ENCODE data around the gene FOXO3.

Gene FOXO3

GRCh38 chr6:108591040-108591816 lies 30.5 kb downstream of the FOXO3 start:
- POLR2A ChIA-PET = no interaction called here
- CTCF ChIA-PET = interaction anchor here (1.2 to 1.9 kb wide), 2 partner anchors 11 to 23 kb away, joined by 3 to 5 read pairs; no protein-coding TSS in a partner anchor
- no peak for TF ChIP-seq CTCF (IDR thresholded peaks at IDR 0.05; ENCODE audit: control extremely low read depth, extremely low read depth, low read depth, missing control alignments)
- no peak for DNase-seq (ENCODE audit: extremely low spot score)

GRCh38 chr6:108592371-108593337 lies 31.9 kb downstream of the FOXO3 start:
- no peak for TF ChIP-seq CTCF (IDR thresholded peaks at IDR 0.05; ENCODE audit: control extremely low read depth, extremely low read depth, low read depth, missing control alignments)
- CTCF ChIA-PET = interaction anchor here (0.9 to 2.1 kb wide), 6 partner anchors 9 to 51 kb away, joined by 3 to 5 read pairs (median 4); no protein-coding TSS in a partner anchor
- DNase-seq (ENCODE audit: extremely low spot score) = no peak
- POLR2A ChIA-PET = interaction anchor here (0.6 to 0.8 kb wide), 2 partner anchors 32 to 56 kb away, joined by 4 to 5 read pairs; partner anchors contain the start of gene FOXO3

- CTCF ChIA-PET = interaction anchor here (2.1 kb wide), 1 partner anchor 53 kb away, joined by 5 read pairs; no protein-coding TSS in a partner anchor
- POLR2A ChIA-PET = interaction anchor here (0.8 kb wide), 1 partner anchor 33 kb away, joined by 3 read pairs; the partner anchor contains the start of gene FOXO3
- TF ChIP-seq CTCF (IDR thresholded peaks at IDR 0.05; ENCODE audit: control extremely low read depth, extremely low read depth, low read depth, missing control alignments) = no peak
- DNase-seq (ENCODE audit: extremely low spot score) = no peak
These were observed 33.4 kb downstream of the FOXO3 start for GRCh38 chr6:108594151-108594550.

GRCh38 chr6:108594640-108595039 lies 33.9 kb downstream of the FOXO3 start:
- DNase-seq (ENCODE audit: extremely low spot score) = no peak
- TF ChIP-seq CTCF (IDR thresholded peaks at IDR 0.05; ENCODE audit: control extremely low read depth, extremely low read depth, low read depth, missing control alignments) = no peak
- POLR2A ChIA-PET = interaction anchor here (0.8 kb wide), 1 partner anchor 34 kb away, joined by 3 read pairs; the partner anchor contains the start of gene FOXO3
- CTCF ChIA-PET = interaction anchor here (2.1 kb wide), 1 partner anchor 53 kb away, joined by 5 read pairs; no protein-coding TSS in a partner anchor

GRCh38 chr6:108596956-108597355 lies 36.2 kb downstream of the FOXO3 start:
- DNase-seq (ENCODE audit: extremely low spot score) = no peak
- no peak for TF ChIP-seq CTCF (IDR thresholded peaks at IDR 0.05; ENCODE audit: control extremely low read depth, extremely low read depth, low read depth, missing control alignments)
- ChIA-PET POLR2A (interaction anchor here (0.8 to 1.8 kb wide), 2 partner anchors 8 to 38 kb away, joined by 3 to 9 read pairs; no protein-coding TSS in a partner anchor), CTCF (interaction anchor here (1.0 to 3.3 kb wide), 9 partner anchors 9 to 38 kb away, joined by 3 to 15 read pairs (median 5); no protein-coding TSS in a partner anchor)
